Measurements from ENCODE around the gene ALK.

DNA sequence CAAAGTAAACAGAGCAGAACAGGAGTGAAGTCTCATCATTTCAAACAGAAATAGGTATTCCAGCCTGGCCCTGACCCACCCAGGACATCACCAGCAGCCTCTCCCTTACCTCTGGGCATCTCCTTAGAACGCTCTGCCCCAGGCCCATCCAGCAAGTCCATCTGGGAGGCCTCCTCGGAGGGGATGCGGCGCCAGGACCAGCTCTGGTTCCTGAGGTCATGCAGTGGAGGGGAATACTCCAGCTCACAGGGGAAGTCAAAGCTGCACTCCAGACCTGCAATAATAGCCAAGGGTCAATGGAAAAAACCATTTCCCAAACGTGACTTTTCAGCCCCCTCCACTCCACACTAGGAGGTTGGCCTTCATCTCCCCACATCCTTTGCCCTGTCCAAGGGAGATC lies 226.6 kb downstream of the ALK start:
- TF ChIP-seq, protein P1, sequence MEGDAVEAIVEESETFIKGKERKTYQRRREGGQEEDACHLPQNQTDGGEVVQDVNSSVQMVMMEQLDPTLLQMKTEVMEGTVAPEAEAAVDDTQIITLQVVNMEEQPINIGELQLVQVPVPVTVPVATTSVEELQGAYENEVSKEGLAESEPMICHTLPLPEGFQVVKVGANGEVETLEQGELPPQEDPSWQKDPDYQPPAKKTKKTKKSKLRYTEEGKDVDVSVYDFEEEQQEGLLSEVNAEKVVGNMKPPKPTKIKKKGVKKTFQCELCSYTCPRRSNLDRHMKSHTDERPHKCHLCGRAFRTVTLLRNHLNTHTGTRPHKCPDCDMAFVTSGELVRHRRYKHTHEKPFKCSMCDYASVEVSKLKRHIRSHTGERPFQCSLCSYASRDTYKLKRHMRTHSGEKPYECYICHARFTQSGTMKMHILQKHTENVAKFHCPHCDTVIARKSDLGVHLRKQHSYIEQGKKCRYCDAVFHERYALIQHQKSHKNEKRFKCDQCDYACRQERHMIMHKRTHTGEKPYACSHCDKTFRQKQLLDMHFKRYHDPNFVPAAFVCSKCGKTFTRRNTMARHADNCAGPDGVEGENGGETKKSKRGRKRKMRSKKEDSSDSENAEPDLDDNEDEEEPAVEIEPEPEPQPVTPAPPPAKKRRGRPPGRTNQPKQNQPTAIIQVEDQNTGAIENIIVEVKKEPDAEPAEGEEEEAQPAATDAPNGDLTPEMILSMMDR (conservative IDR thresholded peaks at IDR 0.05; ENCODE audit: low read depth, low read length): no peak
- TF ChIP-seq EZH2 (IDR thresholded peaks at IDR 0.05; ENCODE audit: borderline replicate concordance, low read depth, low read length, poor library complexity, severe bottlenecking): no peak

Measured in A673 (cell line).